SU-DHL-6 (cell line): ENCODE data around the gene TMEM82.

Experiments used
- EZH2phosphoT487 ChIP-seq: fragments of 200-600 bp; sonication (generic), shearing (Covaris generic); conservative IDR thresholded peaks from 2 replicates; pipeline ENCODE4 v1.6.1; 2018; ENCODE audit warnings: mild to moderate bottlenecking, antibody characterized with exemption, low read length, moderate library complexity, mixed read lengths
- TF ChIP-seq, protein P1 (sequence below): fragments of 200-600 bp; sonication (generic); IDR thresholded peaks from one replicate; pipeline ENCODE4 v1.5.1; 2017; ENCODE audit warnings: antibody characterized with exemption, mild to moderate bottlenecking, low read length, moderate library complexity; ENCODE audit not compliant: insufficient read depth, poor library complexity, severe bottlenecking

DNA sequence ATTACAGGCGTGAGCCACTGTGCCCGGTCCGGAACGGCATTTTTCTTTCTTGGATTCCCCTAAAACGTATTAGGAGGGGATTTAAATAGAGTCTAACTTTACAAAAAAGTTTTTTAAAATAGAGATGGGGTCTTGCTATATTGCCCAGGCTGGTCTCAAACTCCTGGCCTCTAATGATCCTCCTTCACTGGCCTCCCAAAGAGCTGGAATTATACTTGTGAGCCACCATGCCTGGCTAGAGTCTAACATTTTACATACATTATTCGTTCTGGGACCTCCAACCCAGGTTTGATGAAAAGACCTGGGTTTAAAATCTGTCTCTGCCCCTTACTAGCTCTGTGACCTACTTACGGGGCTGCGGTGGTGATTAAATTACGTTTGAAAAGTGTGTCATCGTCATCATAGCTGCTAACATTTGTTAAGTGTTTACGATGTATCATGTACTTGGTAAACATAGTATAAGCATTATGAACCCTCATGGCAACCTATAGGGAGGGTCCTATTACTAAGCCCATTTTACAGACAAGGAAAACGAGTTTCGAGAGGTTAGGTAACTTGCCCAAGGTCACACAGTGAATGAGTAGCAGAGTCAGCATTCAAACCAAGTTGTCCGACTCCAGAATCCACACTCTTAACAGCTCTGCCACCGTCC is 33.7 kb upstream of the TMEM82 start:
- TF ChIP-seq, protein P1, sequence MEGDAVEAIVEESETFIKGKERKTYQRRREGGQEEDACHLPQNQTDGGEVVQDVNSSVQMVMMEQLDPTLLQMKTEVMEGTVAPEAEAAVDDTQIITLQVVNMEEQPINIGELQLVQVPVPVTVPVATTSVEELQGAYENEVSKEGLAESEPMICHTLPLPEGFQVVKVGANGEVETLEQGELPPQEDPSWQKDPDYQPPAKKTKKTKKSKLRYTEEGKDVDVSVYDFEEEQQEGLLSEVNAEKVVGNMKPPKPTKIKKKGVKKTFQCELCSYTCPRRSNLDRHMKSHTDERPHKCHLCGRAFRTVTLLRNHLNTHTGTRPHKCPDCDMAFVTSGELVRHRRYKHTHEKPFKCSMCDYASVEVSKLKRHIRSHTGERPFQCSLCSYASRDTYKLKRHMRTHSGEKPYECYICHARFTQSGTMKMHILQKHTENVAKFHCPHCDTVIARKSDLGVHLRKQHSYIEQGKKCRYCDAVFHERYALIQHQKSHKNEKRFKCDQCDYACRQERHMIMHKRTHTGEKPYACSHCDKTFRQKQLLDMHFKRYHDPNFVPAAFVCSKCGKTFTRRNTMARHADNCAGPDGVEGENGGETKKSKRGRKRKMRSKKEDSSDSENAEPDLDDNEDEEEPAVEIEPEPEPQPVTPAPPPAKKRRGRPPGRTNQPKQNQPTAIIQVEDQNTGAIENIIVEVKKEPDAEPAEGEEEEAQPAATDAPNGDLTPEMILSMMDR = no peak
- TF ChIP-seq EZH2phosphoT487 = no peak
